Measurements from ENCODE around the gene CAMKK1.

Gene CAMKK1

GRCh38 chr17:3879591-3880417, 13.0 kb downstream of the CAMKK1 start:
- H3K36me3 ChIP-seq (ENCODE audit: control insufficient read depth in 1 of 2, insufficient read depth in 2 of 2, low read depth in 1 of 2, low read length in 2 of 2), result peaks cover 65 to 70% of the 10 kb centered on the region in 2 experiments

GRCh38 chr17:3879186-3879585, 13.7 kb downstream of the CAMKK1 start:
- WGBS, result 46% methylated on average over 5 of the region's 5 CpGs

More at GRCh38 chr17:3879591-3880417, 13.0 kb downstream of the CAMKK1 start:
- Histone ChIP-seq H3K18ac (ENCODE audit: low read depth in 1 of 2, low read length in 2 of 2) (no peak overlapping the region), H2AFZ (ENCODE audit: low read depth, low read length) (no peak overlapping the region), H4K8ac (ENCODE audit: low read length) (peak overlapping the region; percentile 33), H2BK5ac (ENCODE audit: low read depth, low read length, poor library complexity, severe bottlenecking) (no peak overlapping the region), H3K27me3 (ENCODE audit: control insufficient read depth in 1 of 2, insufficient read depth in 1 of 2, low read length in 2 of 2) (no peaks in the 10 kb centered on the region), H3K4me1 (ENCODE audit: control insufficient read depth, insufficient read depth, low read depth, low read length) (peaks cover 24% of the 10 kb centered on the region), H4K91ac (ENCODE audit: low read length) (no peak overlapping the region), H2BK12ac (ENCODE audit: low read length in 2 of 2) (peak overlapping the region in 1 of 2 experiments; percentile 37), H3K4me3 (ENCODE audit: insufficient read depth in 1 of 2, low read depth in 1 of 2, low read length in 2 of 2) (peak overlapping the region in 1 of 2 experiments; percentile 29), H2BK15ac (ENCODE audit: low read depth, poor library complexity, severe bottlenecking) (no peak overlapping the region), H3K79me1 (replicated peaks; ENCODE audit: low read length, poor library complexity, severe bottlenecking) (peaks cover 13% of the 10 kb centered on the region), H3K9ac (ENCODE audit: low read length) (peak overlapping the region; percentile 49), H3K14ac (ENCODE audit: low read length in 2 of 2) (no peak overlapping the region), H3K9me3 (ENCODE audit: control insufficient read depth, low read length) (no peaks in the 10 kb centered on the region), H3K23ac (ENCODE audit: low read length in 2 of 2) (no peak overlapping the region), H2AK5ac (ENCODE audit: low read length, severe bottlenecking) (peak overlapping the region; percentile 37), H3K4ac (ENCODE audit: low read depth in 1 of 2, low read length in 2 of 2) (peak overlapping the region in 1 of 2 experiments; percentile 18), H3K4me2 (ENCODE audit: low read length, poor library complexity, severe bottlenecking) (peak overlapping the region; percentile 21), H3K27ac (ENCODE audit: low read length, poor library complexity, severe bottlenecking) (no peak overlapping the region), H2BK120ac (ENCODE audit: low read depth, low read length) (no peak overlapping the region)
- DNase-seq, result no peak
- 83% methylated on average over 25 of the region's 25 CpGs for WGBS

GRCh38 chr17:3877220-3877619, 15.6 kb downstream of the CAMKK1 start:
- no peak overlapping the region for H4K91ac ChIP-seq (ENCODE audit: low read length)
- H2BK5ac ChIP-seq (ENCODE audit: low read depth, low read length, poor library complexity, severe bottlenecking), result no peak overlapping the region
- H3K4me3 ChIP-seq (ENCODE audit: insufficient read depth in 1 of 2, low read depth in 1 of 2, low read length in 2 of 2), result no peak overlapping the region
- 95% methylated on average over 7 of the region's 8 CpGs for WGBS
- H4K8ac ChIP-seq (ENCODE audit: low read length), result no peak overlapping the region
- H3K23ac ChIP-seq (ENCODE audit: low read length in 2 of 2), result no peak overlapping the region
- no peak overlapping the region for H2BK12ac ChIP-seq (ENCODE audit: low read length in 2 of 2)
- H3K79me1 ChIP-seq (replicated peaks; ENCODE audit: low read length, poor library complexity, severe bottlenecking), result peaks cover 5% of the 10 kb centered on the region
- no peak overlapping the region for H3K9ac ChIP-seq (ENCODE audit: low read length)
- no peak overlapping the region for H3K18ac ChIP-seq (ENCODE audit: low read depth in 1 of 2, low read length in 2 of 2)
- no peak overlapping the region for H3K27ac ChIP-seq (ENCODE audit: low read length, poor library complexity, severe bottlenecking)
- H2AFZ ChIP-seq (ENCODE audit: low read depth, low read length), result no peak overlapping the region
- H3K4ac ChIP-seq (ENCODE audit: low read depth in 1 of 2, low read length in 2 of 2), result no peak overlapping the region
- H3K4me1 ChIP-seq (ENCODE audit: control insufficient read depth, insufficient read depth, low read depth, low read length), result peaks cover 15% of the 10 kb centered on the region
- no peak for DNase-seq
- no peak overlapping the region for H3K14ac ChIP-seq (ENCODE audit: low read length in 2 of 2)
- no peak overlapping the region for H2AK5ac ChIP-seq (ENCODE audit: low read length, severe bottlenecking)
- no peak overlapping the region for H2BK15ac ChIP-seq (ENCODE audit: low read depth, poor library complexity, severe bottlenecking)
- peaks cover 57 to 64% of the 10 kb centered on the region in 2 experiments for H3K36me3 ChIP-seq (ENCODE audit: control insufficient read depth in 1 of 2, insufficient read depth in 2 of 2, low read depth in 1 of 2, low read length in 2 of 2)
- no peak overlapping the region for H2BK120ac ChIP-seq (ENCODE audit: low read depth, low read length)
- H3K4me2 ChIP-seq (ENCODE audit: low read length, poor library complexity, severe bottlenecking), result no peak overlapping the region
- H3K9me3 ChIP-seq (ENCODE audit: control insufficient read depth, low read length), result no peaks in the 10 kb centered on the region
- no peaks in the 10 kb centered on the region for H3K27me3 ChIP-seq (ENCODE audit: control insufficient read depth in 1 of 2, insufficient read depth in 1 of 2, low read length in 2 of 2)

More at GRCh38 chr17:3879186-3879585, 13.7 kb downstream of the CAMKK1 start:
- H3K18ac ChIP-seq (ENCODE audit: low read depth in 1 of 2, low read length in 2 of 2), result peak overlapping the region in 1 of 2 experiments; percentile 51
- H3K9ac ChIP-seq (ENCODE audit: low read length), result peak overlapping the region; percentile 49
- H3K4me1 ChIP-seq (ENCODE audit: control insufficient read depth, insufficient read depth, low read depth, low read length), result peaks cover 21% of the 10 kb centered on the region
- H3K4me2 ChIP-seq (ENCODE audit: low read length, poor library complexity, severe bottlenecking), result peak overlapping the region; percentile 21
- H3K79me1 ChIP-seq (replicated peaks; ENCODE audit: low read length, poor library complexity, severe bottlenecking), result peaks cover 12% of the 10 kb centered on the region
- peak overlapping the region in 1 of 2 experiments; percentile 37 for H2BK12ac ChIP-seq (ENCODE audit: low read length in 2 of 2)
- H2AFZ ChIP-seq (ENCODE audit: low read depth, low read length), result no peak overlapping the region
- no peak overlapping the region for H3K23ac ChIP-seq (ENCODE audit: low read length in 2 of 2)
- no peaks in the 10 kb centered on the region for H3K27me3 ChIP-seq (ENCODE audit: control insufficient read depth in 1 of 2, insufficient read depth in 1 of 2, low read length in 2 of 2)
- H2BK120ac ChIP-seq (ENCODE audit: low read depth, low read length), result no peak overlapping the region
- H3K9me3 ChIP-seq (ENCODE audit: control insufficient read depth, low read length), result no peaks in the 10 kb centered on the region
- DNase-seq, result peak; percentile 63
- no peak overlapping the region for H4K91ac ChIP-seq (ENCODE audit: low read length)
- peak overlapping the region in 1 of 2 experiments; percentile 29 for H3K4me3 ChIP-seq (ENCODE audit: insufficient read depth in 1 of 2, low read depth in 1 of 2, low read length in 2 of 2)
- peak overlapping the region; percentile 33 for H4K8ac ChIP-seq (ENCODE audit: low read length)
- peak overlapping the region in 1 of 2 experiments; percentile 18 for H3K4ac ChIP-seq (ENCODE audit: low read depth in 1 of 2, low read length in 2 of 2)
- H3K14ac ChIP-seq (ENCODE audit: low read length in 2 of 2), result no peak overlapping the region
- H2BK5ac ChIP-seq (ENCODE audit: low read depth, low read length, poor library complexity, severe bottlenecking), result no peak overlapping the region
- peaks cover 59 to 64% of the 10 kb centered on the region in 2 experiments for H3K36me3 ChIP-seq (ENCODE audit: control insufficient read depth in 1 of 2, insufficient read depth in 2 of 2, low read depth in 1 of 2, low read length in 2 of 2)
- no peak overlapping the region for H3K27ac ChIP-seq (ENCODE audit: low read length, poor library complexity, severe bottlenecking)
- H2BK15ac ChIP-seq (ENCODE audit: low read depth, poor library complexity, severe bottlenecking), result no peak overlapping the region
- H2AK5ac ChIP-seq (ENCODE audit: low read length, severe bottlenecking), result no peak overlapping the region

GRCh38 chr17:3875317-3875716, 17.5 kb downstream of the CAMKK1 start:
- H3K9ac ChIP-seq (ENCODE audit: low read length), result no peak overlapping the region
- H4K91ac ChIP-seq (ENCODE audit: low read length), result no peak overlapping the region
- H3K4me1 ChIP-seq (ENCODE audit: control insufficient read depth, insufficient read depth, low read depth, low read length), result peaks cover 20% of the 10 kb centered on the region
- no peak overlapping the region for H2BK5ac ChIP-seq (ENCODE audit: low read depth, low read length, poor library complexity, severe bottlenecking)
- WGBS, result 96% methylated on average over 5 of the region's 7 CpGs
- H3K14ac ChIP-seq (ENCODE audit: low read length in 2 of 2), result no peak overlapping the region
- no peak overlapping the region for H4K8ac ChIP-seq (ENCODE audit: low read length)
- no peak overlapping the region for H3K18ac ChIP-seq (ENCODE audit: low read depth in 1 of 2, low read length in 2 of 2)
- no peak for DNase-seq
- no peak overlapping the region for H3K27ac ChIP-seq (ENCODE audit: low read length, poor library complexity, severe bottlenecking)
- H2AFZ ChIP-seq (ENCODE audit: low read depth, low read length), result no peak overlapping the region
- H2BK12ac ChIP-seq (ENCODE audit: low read length in 2 of 2), result no peak overlapping the region
- H3K4me2 ChIP-seq (ENCODE audit: low read length, poor library complexity, severe bottlenecking), result no peak overlapping the region
- H3K4ac ChIP-seq (ENCODE audit: low read depth in 1 of 2, low read length in 2 of 2), result no peak overlapping the region
- H2BK15ac ChIP-seq (ENCODE audit: low read depth, poor library complexity, severe bottlenecking), result no peak overlapping the region
- H3K4me3 ChIP-seq (ENCODE audit: insufficient read depth in 1 of 2, low read depth in 1 of 2, low read length in 2 of 2), result no peak overlapping the region
- no peak overlapping the region for H3K23ac ChIP-seq (ENCODE audit: low read length in 2 of 2)
- no peaks in the 10 kb centered on the region for H3K27me3 ChIP-seq (ENCODE audit: control insufficient read depth in 1 of 2, insufficient read depth in 1 of 2, low read length in 2 of 2)
- H2AK5ac ChIP-seq (ENCODE audit: low read length, severe bottlenecking), result no peak overlapping the region
- no peak overlapping the region for H2BK120ac ChIP-seq (ENCODE audit: low read depth, low read length)
- H3K79me1 ChIP-seq (replicated peaks; ENCODE audit: low read length, poor library complexity, severe bottlenecking), result peaks cover 4% of the 10 kb centered on the region
- H3K9me3 ChIP-seq (ENCODE audit: control insufficient read depth, low read length), result no peaks in the 10 kb centered on the region
- H3K36me3 ChIP-seq (ENCODE audit: control insufficient read depth in 1 of 2, insufficient read depth in 2 of 2, low read depth in 1 of 2, low read length in 2 of 2), result peaks cover 51 to 59% of the 10 kb centered on the region in 2 experiments
